Hepatocyte (in vitro differentiated cells): ENCODE measurements around the gene MT1E.

Source experiments
- CTCF ChIP-seq: fragments of 200-600 bp; sonication (generic); IDR thresholded peaks from 2 replicates; pipeline ENCODE4 v1.5.1; 2016; ENCODE audit warnings: antibody characterized with exemption, mild to moderate bottlenecking; ENCODE audit not compliant: poor library complexity
- EZH2 ChIP-seq: fragments of 200-600 bp; sonication (generic); IDR thresholded peaks from 2 replicates; pipeline ENCODE4 v1.6.1; 2016; ENCODE audit warnings: antibody characterized with exemption, mild to moderate bottlenecking, borderline replicate concordance
- EZH2phosphoT487 ChIP-seq: fragments of 200-600 bp; sonication (generic); IDR thresholded peaks from one replicate; pipeline ENCODE4 v1.6.1; 2018; ENCODE audit warnings: antibody characterized with exemption, mild to moderate bottlenecking, low read depth, moderate library complexity; ENCODE audit not compliant: unreplicated experiment, severe bottlenecking

DNA sequence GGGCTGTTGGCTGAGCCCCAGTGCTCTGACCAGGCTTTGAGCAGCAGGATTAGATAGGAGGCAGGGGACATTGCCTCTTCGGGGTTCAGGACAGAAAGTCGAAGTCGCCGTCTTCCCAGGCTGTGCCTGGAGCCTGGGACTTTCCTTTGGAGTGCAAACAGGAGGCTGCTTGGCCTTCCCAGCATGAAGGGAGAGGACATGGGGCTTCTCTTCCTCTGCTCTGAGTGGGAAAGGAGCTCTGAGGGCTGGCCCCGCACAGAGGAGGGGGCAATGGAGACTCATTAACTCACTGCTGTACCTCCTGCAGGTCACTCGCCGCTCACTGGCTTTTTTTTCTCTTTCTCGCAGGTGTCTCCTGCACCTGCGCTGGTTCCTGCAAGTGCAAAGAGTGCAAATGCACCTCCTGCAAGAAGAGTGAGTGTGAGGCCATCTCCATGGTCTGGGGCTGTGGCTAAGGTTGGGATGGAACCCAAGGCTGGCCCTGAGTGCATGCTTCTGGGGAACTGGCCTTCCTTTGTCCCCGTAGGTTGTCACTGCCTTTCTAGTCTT, 32.8 kb downstream of the MT1E start:
- TF ChIP-seq CTCF (no peak), EZH2 (no peak), EZH2phosphoT487 (no peak)
